ENCODE data around the gene TKFC. TPM values are rescaled to one million over a fixed set of nuclear protein-coding genes. Genes with fewer than 3 reads are reported as not detected.
"Not testable (repeated sequence)": the region's sequence is repeated elsewhere in the genome, so short reads cannot be mapped to it uniquely, and the experiment has no call there.

TKFC gene
- total and polyA plus RNA-seq, 2 experiments from 2014 or later: 58.1 to 84.3 TPM

GRCh38 chr11:61372659-61373420, 39.8 kb downstream of the TKFC start:
- DNase-seq (ENCODE audit: low read depth in 1 of 2, low spot score in 1 of 2): no peak
- Histone ChIP-seq H3K4me3 (no peak overlapping the region), H3K36me3 (peaks cover 24% of the 10 kb centered on the region), H3K4me1 (ENCODE audit: low read depth) (no peaks in the 10 kb centered on the region), H3K27ac (no peak overlapping the region), H3K9me3 (ENCODE audit: low read depth) (no peaks in the 10 kb centered on the region), H3K27me3 (no peaks in the 10 kb centered on the region)
- TF ChIP-seq CTCF (IDR thresholded peaks at IDR 0.05; ENCODE audit: low read depth, low read length): no peak

GRCh38 chr11:61375761-61376108, 42.7 kb downstream of the TKFC start:
- Histone ChIP-seq H3K36me3 (peaks cover 8% of the 10 kb centered on the region), H3K27me3 (no peaks in the 10 kb centered on the region), H3K4me1 (ENCODE audit: low read depth) (no peaks in the 10 kb centered on the region), H3K9me3 (ENCODE audit: low read depth) (no peaks in the 10 kb centered on the region), H3K4me3 (no peak overlapping the region), H3K27ac (no peak overlapping the region)
- no peak for TF ChIP-seq CTCF (IDR thresholded peaks at IDR 0.05; ENCODE audit: low read depth, low read length)
- peak in 1 of 2 donors; percentile 50 for DNase-seq (ENCODE audit: low read depth in 1 of 2, low spot score in 1 of 2)

GRCh38 chr11:61377461-61378160, 44.6 kb downstream of the TKFC start:
- Histone ChIP-seq H3K4me3 (no peak overlapping the region), H3K27me3 (no peaks in the 10 kb centered on the region), H3K36me3 (peaks cover 5% of the 10 kb centered on the region), H3K4me1 (ENCODE audit: low read depth) (no peaks in the 10 kb centered on the region), H3K9me3 (ENCODE audit: low read depth) (no peaks in the 10 kb centered on the region), H3K27ac (no peak overlapping the region)
- no peak for DNase-seq (ENCODE audit: low read depth in 1 of 2, low spot score in 1 of 2)
- no peak for TF ChIP-seq CTCF (IDR thresholded peaks at IDR 0.05; ENCODE audit: low read depth, low read length)

GRCh38 chr11:61378713-61379313, 45.8 kb downstream of the TKFC start:
- Histone ChIP-seq H3K36me3 (peaks cover 5% of the 10 kb centered on the region), H3K4me1 (ENCODE audit: low read depth) (no peaks in the 10 kb centered on the region), H3K27me3 (no peaks in the 10 kb centered on the region), H3K9me3 (ENCODE audit: low read depth) (no peaks in the 10 kb centered on the region), H3K4me3 (no peak overlapping the region), H3K27ac (no peak overlapping the region)
- peak in 1 of 2 donors; percentile 97 for DNase-seq (ENCODE audit: low read depth in 1 of 2, low spot score in 1 of 2)
- TF ChIP-seq CTCF (IDR thresholded peaks at IDR 0.05; ENCODE audit: low read depth, low read length): no peak

GRCh38 chr11:61380884-61381283, 47.9 kb downstream of the TKFC start:
- H3K36me3 ChIP-seq: peaks cover 5% of the 10 kb centered on the region
- no peaks in the 10 kb centered on the region for H3K4me1 ChIP-seq (ENCODE audit: low read depth)
- no peak overlapping the region for H3K4me3 ChIP-seq
- no peaks in the 10 kb centered on the region for H3K9me3 ChIP-seq (ENCODE audit: low read depth)
- no peak for TF ChIP-seq CTCF (IDR thresholded peaks at IDR 0.05; ENCODE audit: low read depth, low read length)
- no peak for DNase-seq (ENCODE audit: low read depth in 1 of 2, low spot score in 1 of 2)
- H3K27ac ChIP-seq: no peak overlapping the region
- H3K27me3 ChIP-seq: no peaks in the 10 kb centered on the region

- not testable (repeated sequence) for H3K9me3 ChIP-seq (ENCODE audit: low read depth); H3K4me3 ChIP-seq; H3K27ac ChIP-seq
These were observed 50.8 kb downstream of the TKFC start for GRCh38 chr11:61383859-61384258.

More at GRCh38 chr11:61383859-61384258, 50.8 kb downstream of the TKFC start:
- H3K36me3 ChIP-seq; DNase-seq (ENCODE audit: low read depth in 1 of 2, low spot score in 1 of 2); H3K27me3 ChIP-seq; H3K4me1 ChIP-seq (ENCODE audit: low read depth): not testable (repeated sequence)

Measured in cardiac muscle cell (in vitro differentiated cells and primary cell).